HCT116 (cell line): ENCODE results near the gene CLDN9. TPM values are rescaled to one million over a fixed set of nuclear protein-coding genes. Genes with fewer than 3 reads are reported as not detected.
"Not testable (repeated sequence)": the region's sequence is repeated elsewhere in the genome, so short reads cannot be mapped to it uniquely, and the experiment has no call there.

Experiments
- ATAC-seq: fragments of 200-7000 bp; cut with Tn5 transposase; 2 replicates; pipeline ENCODE4 v1.9.1; 2020; ENCODE audit warnings: mild to moderate bottlenecking, moderate library complexity
- BruUV-seq: library from RNA; stranded (reverse); fragments of 400-500 nt; replicated peaks from 2 replicates; lab custom pipeline; 2021; lab: Mats Ljungman, UMichigan
- CTCF ChIA-PET: fragments of 300-600 bp; sonication (Branson Sonifier 250); formaldehyde crosslinking; loops from one replicate; lab custom pipeline; 2021; ENCODE audit warnings: antibody characterized with exemption; lab: Charles Lee
- POLR2A ChIA-PET: fragments of 300-600, 350-600 bp; sonication (Branson Sonifier 250); formaldehyde crosslinking; loops from one replicate; lab custom pipeline; 2021; ENCODE audit warnings: antibody characterized with exemption; lab: Charles Lee
- RAD21 ChIA-PET, 2 experiments: fragments of 300-600 bp; sonication (Branson Sonifier 250); formaldehyde crosslinking; loops; one replicate each; lab custom pipeline; 2023; ENCODE audit warnings: low total read pairs in 2 of 2; ENCODE audit not compliant: uncharacterized antibody in 2 of 2, unreplicated experiment in 2 of 2, low non-redundant PET in 1 of 2; lab: Charles Lee
- DNase-seq: peaks from one replicate; pipeline ENCODE4 v3.0.0-alpha.2; 2010; ENCODE audit warnings: low read depth, low spot score
- H2AFZ ChIP-seq: fragments of 200-600 bp; shearing (Covaris generic), sonication (generic); 2 replicates; pipeline ENCODE4 v1.6.1; 2017; ENCODE audit warnings: low read depth, mixed run types, mixed read lengths, antibody characterized with exemption, low read length; ENCODE audit not compliant: poor library complexity, severe bottlenecking
- H3K27ac ChIP-seq: 2 replicates; pipeline ENCODE4 v1.5.1; 2012; ENCODE audit warnings: low read depth, low read length
- H3K27me3 ChIP-seq: fragments of 200-600 bp; sonication (generic); 2 replicates; pipeline ENCODE4 v1.6.1; 2016; ENCODE audit warnings: mixed run types, low read length, mixed read lengths; ENCODE audit not compliant: insufficient read depth
- H3K36me3 ChIP-seq, 2 experiments: fragments of 200-500 bp in 1 of 2; fragments of 200-600 bp in 1 of 2; sonication (Bioruptor generic) in 1 of 2; sonication (generic) in 1 of 2; 2 replicates each; pipeline versions ENCODE4 v1.5.1 to v1.6.1; 2014 to 2016; ENCODE audit warnings: low read length in 2 of 2, inconsistent platforms in 1 of 2, mixed read lengths in 1 of 2, mixed run types in 1 of 2; ENCODE audit not compliant: insufficient read depth in 2 of 2, control insufficient read depth in 1 of 2
- H3K4me1 ChIP-seq, 2 experiments: fragments of 200-600 bp in 1 of 2; sonication (generic) in 1 of 2; 2 replicates each; pipeline versions ENCODE4 v1.5.1 to v1.6.1; 2012 to 2017; ENCODE audit warnings: low read length in 2 of 2, inconsistent platforms in 1 of 2, mild to moderate bottlenecking in 1 of 2, mixed read lengths in 1 of 2, mixed run types in 1 of 2, moderate library complexity in 1 of 2; ENCODE audit not compliant: insufficient read depth in 2 of 2, control insufficient read depth in 1 of 2
- H3K4me2 ChIP-seq: fragments of 200-600 bp; sonication (generic); 2 replicates; pipeline ENCODE4 v1.6.1; 2017; ENCODE audit warnings: mixed run types, low read length, mixed read lengths
- H3K4me3 ChIP-seq, 2 experiments: fragments of 200-600 bp in 1 of 2; sonication (generic) in 1 of 2; replicated peaks in 1 of 2; 2 replicates each; pipeline ENCODE4 v1.5.1; 2011 to 2016; ENCODE audit warnings: low read length in 2 of 2, control low read depth in 1 of 2, low read depth in 1 of 2, mild to moderate bottlenecking in 1 of 2, mixed read lengths in 1 of 2, mixed run types in 1 of 2
- H3K79me2 ChIP-seq: fragments of 200-600 bp; sonication (generic); 2 replicates; pipeline ENCODE4 v1.6.1; 2017; ENCODE audit warnings: mild to moderate bottlenecking, mixed run types, low read length, moderate library complexity, mixed read lengths; ENCODE audit not compliant: insufficient read depth
- H3K9ac ChIP-seq: fragments of 200-600 bp; sonication (generic); 2 replicates; pipeline ENCODE4 v1.6.1; 2016; ENCODE audit warnings: low read length, mixed read lengths
- H3K9me2 ChIP-seq: fragments of 200-600 bp; sonication (generic), shearing (Covaris generic); 2 replicates; pipeline ENCODE4 v1.6.1; 2017; ENCODE audit warnings: mixed run types, mild to moderate bottlenecking, moderate library complexity; ENCODE audit not compliant: insufficient read depth
- H3K9me3 ChIP-seq, 2 experiments: fragments of 200-500 bp in 1 of 2; fragments of 200-600 bp in 1 of 2; sonication (Bioruptor generic) in 1 of 2; sonication (generic) in 1 of 2; 2 replicates each; pipeline ENCODE4 v1.6.1; 2014 to 2017; ENCODE audit warnings: low read length in 2 of 2, mixed read lengths in 2 of 2, inconsistent platforms in 1 of 2, low read depth in 1 of 2, mild to moderate bottlenecking in 1 of 2, mixed run types in 1 of 2, moderate library complexity in 1 of 2; ENCODE audit not compliant: control insufficient read depth in 1 of 2, insufficient read depth in 1 of 2
- H4K20me1 ChIP-seq: fragments of 200-600 bp; sonication (generic), shearing (Covaris generic); 2 replicates; pipeline ENCODE4 v1.6.1; 2017; ENCODE audit warnings: mixed run types, mild to moderate bottlenecking, moderate library complexity; ENCODE audit not compliant: insufficient read depth
- ATF3 ChIP-seq: IDR thresholded peaks from 2 replicates; pipeline ENCODE4 v1.6.1; 2012
- EGR1 ChIP-seq: IDR thresholded peaks from 2 replicates; pipeline ENCODE4 v1.6.1; 2012; ENCODE audit warnings: low read depth
- EZH2 ChIP-seq: fragments of 200-600 bp; sonication (generic); IDR thresholded peaks from 2 replicates; pipeline ENCODE4 v1.6.1; 2017; ENCODE audit warnings: antibody characterized with exemption, mixed run types
- FOSL1 ChIP-seq: IDR thresholded peaks from 2 replicates; pipeline ENCODE4 v1.6.1; 2012; ENCODE audit warnings: low read depth
- MAX ChIP-seq: IDR thresholded peaks from 2 replicates; pipeline ENCODE4 v1.6.1; 2012
- POLR2A ChIP-seq: IDR thresholded peaks from 2 replicates; pipeline ENCODE4 v1.7.0; 2011; ENCODE audit warnings: borderline replicate concordance; ENCODE audit not compliant: insufficient read depth, insufficient read length; ENCODE audit errors: extremely low read depth
- POLR2AphosphoS5 ChIP-seq: IDR thresholded peaks from 2 replicates; pipeline ENCODE4 v1.6.1; 2011; ENCODE audit warnings: mild to moderate bottlenecking, low read depth, low read length, moderate library complexity
- REST ChIP-seq: IDR thresholded peaks from 2 replicates; pipeline ENCODE4 v1.6.1; 2012; ENCODE audit warnings: low read depth
- SIN3A ChIP-seq: IDR thresholded peaks from 2 replicates; pipeline ENCODE4 v1.6.1; 2012; ENCODE audit warnings: low read depth
- SRF ChIP-seq: IDR thresholded peaks from 2 replicates; pipeline ENCODE4 v1.6.1; 2012; ENCODE audit warnings: low read depth
- TCF7L2 ChIP-seq: IDR thresholded peaks from 2 replicates; pipeline ENCODE4 v1.7.0; 2011; ENCODE audit warnings: borderline replicate concordance, inconsistent platforms; ENCODE audit not compliant: insufficient read depth, insufficient read length; ENCODE audit errors: extremely low read depth
- YY1 ChIP-seq: IDR thresholded peaks from 2 replicates; pipeline ENCODE4 v1.6.1; 2011; ENCODE audit warnings: low read length, low read depth, moderate library complexity, mild to moderate bottlenecking; ENCODE audit not compliant: insufficient replicate concordance; ENCODE audit errors: extremely low read depth
- ZBTB33 ChIP-seq: IDR thresholded peaks from 2 replicates; pipeline ENCODE4 v1.6.1; 2011; ENCODE audit warnings: mild to moderate bottlenecking, low read length, moderate library complexity; ENCODE audit not compliant: insufficient replicate concordance; ENCODE audit errors: extremely low read depth
- ZFX ChIP-seq: fragments of 450-650 bp; IDR thresholded peaks from 2 replicates; pipeline ENCODE4 v1.6.1; 2017
- intact Hi-C: fragments of 100-400 bp; cut with micrococcal nuclease; formaldehyde crosslinking; loops from 2 replicates; pipeline ENCODE4 v1.10.0; 2022
- total RNA-seq: library from RNA; stranded (reverse); gene quantifications from one replicate; pipeline ENCODE4 v1.2.1, GENCODE V29; 2021; ENCODE audit not compliant: unreplicated experiment

Gene CLDN9
- total RNA-seq, 1 experiment from 2014 or later, result 0.76 TPM

DNA sequence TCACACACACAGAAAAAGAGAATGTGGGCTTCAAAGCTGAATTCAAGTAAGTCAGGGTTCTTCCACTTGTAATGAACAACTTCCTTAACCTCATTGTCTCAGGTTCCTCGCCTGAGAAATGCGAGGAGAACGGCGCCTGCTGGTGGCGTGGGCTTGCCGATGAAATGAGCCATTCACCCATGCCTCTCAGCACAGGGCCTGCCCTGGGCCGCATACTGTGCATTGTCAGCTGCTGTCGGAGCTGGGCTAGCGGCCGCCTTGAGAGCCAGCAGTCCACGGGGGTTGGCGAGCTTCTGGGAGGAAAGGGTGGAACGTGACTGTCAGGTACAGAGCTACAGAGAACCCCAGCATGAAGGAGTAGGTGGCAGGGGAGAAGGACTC, 40.6 kb downstream of the CLDN9 start:
- H3K9me3 ChIP-seq, H3K36me3 ChIP-seq, H2AFZ ChIP-seq, H3K4me1 ChIP-seq, H3K9me2 ChIP-seq, CTCF ChIA-PET, H4K20me1 ChIP-seq, H3K27me3 ChIP-seq, H3K4me2 ChIP-seq, RAD21 ChIA-PET, POLR2A ChIA-PET, H3K9ac ChIP-seq, H3K79me2 ChIP-seq, H3K27ac ChIP-seq, DNase-seq, H3K4me3 ChIP-seq, BruUV-seq: not testable (repeated sequence)
- intact Hi-C loops, result loop anchor here (10.0 kb wide), 1 partner anchor 121 kb away; no protein-coding TSS in a partner anchor
- peak; percentile 48; the same call in 1 of the 2 replicates for ATAC-seq

DNA sequence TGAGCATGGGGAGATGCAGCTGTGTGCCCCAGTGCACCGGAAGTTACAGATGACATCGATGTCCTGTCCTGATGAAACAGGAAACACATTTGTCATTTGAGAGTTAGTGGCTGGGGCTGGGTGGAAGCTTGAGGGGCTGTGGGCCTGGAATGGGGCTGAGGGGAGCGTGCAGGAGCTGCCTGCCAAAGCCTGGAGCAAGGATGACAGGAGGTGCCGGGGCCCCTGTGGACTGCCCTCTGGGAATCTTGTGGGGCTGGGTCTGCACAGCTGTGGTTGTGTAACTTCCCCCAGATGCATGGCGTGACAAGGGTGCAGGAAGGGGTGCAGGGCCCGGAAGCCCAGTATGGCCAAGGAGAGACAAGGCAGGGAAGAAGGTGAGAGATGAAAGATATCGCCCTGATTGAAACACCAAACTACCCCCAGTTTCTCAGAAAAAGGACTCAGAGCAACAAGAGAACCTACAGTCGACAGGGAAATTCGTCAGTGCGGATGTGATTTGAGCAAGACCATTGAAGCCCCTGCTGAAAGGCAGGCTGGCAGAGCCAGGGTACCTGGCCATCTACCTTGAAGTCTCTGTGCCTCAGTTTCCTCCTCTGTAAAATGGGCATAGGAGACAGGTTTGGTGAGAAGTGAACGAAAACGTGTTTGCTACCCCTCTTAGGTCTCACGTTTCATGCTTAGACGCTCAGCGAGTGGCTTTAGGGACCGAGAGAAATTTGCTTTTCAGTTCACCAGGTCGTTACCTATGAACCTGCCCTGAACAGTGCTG, 42.4 kb downstream of the CLDN9 start:
- Histone ChIP-seq H3K4me3 (no peak overlapping the region), H3K9me2 (no peaks in the 10 kb centered on the region), H3K36me3 (no peaks in the 10 kb centered on the region), H3K4me1 (peaks cover 0 to 21% of the 10 kb centered on the region in 2 experiments; a peak in 3 of 4 replicates), H3K9me3 (no peaks in the 10 kb centered on the region), H3K9ac (no peak overlapping the region), H4K20me1 (no peaks in the 10 kb centered on the region), H3K27ac (no peak overlapping the region), H3K79me2 (no peaks in the 10 kb centered on the region), H3K27me3 (no peaks in the 10 kb centered on the region), H2AFZ (no peak overlapping the region), H3K4me2 (no peak overlapping the region)
- CTCF ChIA-PET, result no interaction called here
- ATAC-seq (no peak), DNase-seq (no peak)
- no TSS peak for BruUV-seq
- RAD21 ChIA-PET, result no interaction called here
- intact Hi-C loops, result loop anchor here (10.0 kb wide), 1 partner anchor 120 kb away; no protein-coding TSS in a partner anchor
- POLR2A ChIA-PET, result no interaction called here
- no peak for TF ChIP-seq POLR2AphosphoS5
- TF ChIP-seq POLR2A, result no peak
- TF ChIP-seq ZBTB33, result no peak
- no peak for TF ChIP-seq REST
- no peak for TF ChIP-seq FOSL1
- TF ChIP-seq MAX, result no peak
- TF ChIP-seq ATF3, result no peak
- no peak for TF ChIP-seq EGR1
- TF ChIP-seq TCF7L2, result no peak
- TF ChIP-seq ZFX, result no peak
- no peak for TF ChIP-seq EZH2
- no peak for TF ChIP-seq SIN3A
- TF ChIP-seq YY1, result no peak
- no peak for TF ChIP-seq SRF
